Stimulated activated CD4-positive, alpha-beta T cell treated with anti-CD3 and anti-CD28 coated beads, Interleukin-2, amount 100 ng/mL, for 48 hours (primary cell): Measurements from ENCODE around the gene RAB34.

Source experiments
- DNase-seq, 2 donors: peaks; one replicate each; pipeline ENCODE4 v3.0.0-alpha.2; 2020

RAB34 gene, protein sequence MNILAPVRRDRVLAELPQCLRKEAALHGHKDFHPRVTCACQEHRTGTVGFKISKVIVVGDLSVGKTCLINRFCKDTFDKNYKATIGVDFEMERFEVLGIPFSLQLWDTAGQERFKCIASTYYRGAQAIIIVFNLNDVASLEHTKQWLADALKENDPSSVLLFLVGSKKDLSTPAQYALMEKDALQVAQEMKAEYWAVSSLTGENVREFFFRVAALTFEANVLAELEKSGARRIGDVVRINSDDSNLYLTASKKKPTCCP

DNA sequence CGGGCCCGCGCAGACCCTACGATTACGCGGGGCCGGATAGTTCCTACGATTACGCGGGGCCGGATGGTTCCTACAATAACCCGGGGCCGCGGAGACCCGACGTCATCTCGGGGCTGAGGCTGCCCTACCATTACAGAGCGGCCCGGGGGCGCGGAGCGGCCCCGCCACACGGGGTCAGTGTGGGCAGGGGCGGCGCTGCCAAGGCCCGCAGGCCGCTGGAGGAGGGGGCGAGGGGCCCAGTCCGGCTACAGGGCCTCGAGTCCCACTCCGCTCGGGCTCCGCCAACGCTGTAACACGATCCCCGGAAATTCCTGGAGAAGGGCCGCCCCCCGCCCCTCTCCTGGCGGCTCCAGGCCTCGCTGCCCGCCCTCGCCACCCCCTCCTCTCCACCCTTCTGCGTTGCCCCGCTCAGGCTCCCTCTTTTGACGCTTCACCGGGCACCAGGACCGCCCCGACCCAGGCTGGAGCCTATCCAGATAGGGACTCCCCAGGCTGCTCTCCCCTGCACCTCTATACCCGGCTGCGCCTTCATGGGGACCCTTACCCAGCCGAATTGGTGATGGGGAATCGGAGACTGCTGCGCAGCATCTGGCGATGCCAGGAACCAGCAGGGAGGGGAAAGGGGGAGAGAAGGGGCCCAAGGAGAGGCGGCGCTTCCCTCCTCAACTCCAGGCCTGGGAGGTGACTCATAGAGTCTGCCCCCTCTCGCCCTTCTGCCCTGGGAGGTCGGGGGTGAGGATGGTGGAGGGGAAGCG lies at the start of gene RAB34:
TSS of gene RAB34 (minus strand) at position 291 of the 755 bp plus-strand sequence. CDS start 602 bp downstream, outside the sequence.
- no peak for DNase-seq

DNA sequence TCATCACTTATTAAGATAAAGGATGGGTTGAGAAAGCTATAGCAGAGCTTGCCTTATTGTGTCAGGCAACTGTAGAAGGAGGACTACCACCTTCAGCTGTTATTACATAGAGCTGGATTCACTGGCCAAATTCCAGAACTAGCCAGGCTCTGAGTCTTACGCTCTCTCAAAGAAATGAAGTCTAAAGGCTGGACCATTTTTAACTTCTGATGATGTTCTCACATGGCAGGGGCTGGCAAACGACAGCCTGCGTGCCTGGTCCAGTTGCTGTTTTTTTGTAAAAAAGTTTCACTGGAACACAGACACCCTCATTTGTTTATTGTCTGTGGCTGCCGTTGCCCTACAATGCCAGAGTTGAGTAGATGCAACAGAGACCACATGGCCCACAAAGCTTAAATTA lies 47.4 kb upstream of the RAB34 start:
- no peak for DNase-seq

DNA sequence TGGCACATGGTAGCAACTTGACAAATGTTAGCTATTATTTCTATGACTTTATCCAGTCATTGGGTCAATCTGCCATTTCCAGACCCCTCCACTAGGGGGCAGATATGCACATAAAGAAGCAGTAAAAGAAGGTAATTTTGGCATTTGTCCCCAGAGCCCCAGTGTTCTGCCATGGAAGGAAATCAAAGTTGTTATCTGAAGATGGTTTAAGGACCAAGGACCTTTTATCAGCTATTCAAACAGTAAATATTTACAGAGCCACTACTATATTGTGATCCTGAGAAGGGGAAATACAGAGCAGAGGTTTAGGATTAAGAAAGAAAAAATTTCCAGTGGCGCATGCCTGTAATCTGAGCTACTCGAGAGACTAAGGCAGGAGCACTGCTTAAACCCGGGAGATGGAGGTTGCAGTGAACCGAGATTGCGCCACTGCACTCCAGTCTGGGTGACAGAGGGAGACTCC lies 46.2 kb upstream of the RAB34 start:
- peak; percentile 66 to 75 for DNase-seq

DNA sequence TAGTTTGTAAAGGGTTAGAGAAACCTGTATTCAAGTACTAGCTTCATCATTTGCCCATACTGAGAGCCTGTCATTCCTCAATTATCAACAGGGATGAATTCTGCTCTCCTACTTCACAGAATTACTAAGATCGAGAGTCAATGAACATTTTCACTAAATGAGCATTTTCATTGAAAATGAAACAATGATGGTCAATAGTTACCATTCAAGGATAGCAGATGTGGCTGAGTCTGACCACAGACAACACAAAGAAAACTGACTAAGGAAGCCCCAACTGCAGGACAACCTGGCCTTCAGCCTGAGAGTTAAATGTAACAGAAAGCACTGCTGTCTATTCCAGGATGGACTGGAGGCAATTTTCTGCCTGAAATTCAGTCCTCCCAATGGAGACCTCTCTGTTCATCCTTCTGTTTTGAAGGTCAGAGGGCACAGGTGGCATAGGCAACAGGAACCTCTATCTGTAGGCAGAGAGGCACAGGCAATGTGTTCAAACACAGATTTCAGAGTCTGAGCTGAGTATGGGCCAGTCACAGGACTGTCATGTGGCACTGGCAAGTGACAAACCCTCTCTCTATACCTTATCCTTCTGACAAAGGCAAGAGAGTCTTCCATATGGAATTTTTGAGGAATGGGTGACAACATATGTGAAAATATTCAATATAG lies 45.6 kb upstream of the RAB34 start:
- no peak for DNase-seq

DNA sequence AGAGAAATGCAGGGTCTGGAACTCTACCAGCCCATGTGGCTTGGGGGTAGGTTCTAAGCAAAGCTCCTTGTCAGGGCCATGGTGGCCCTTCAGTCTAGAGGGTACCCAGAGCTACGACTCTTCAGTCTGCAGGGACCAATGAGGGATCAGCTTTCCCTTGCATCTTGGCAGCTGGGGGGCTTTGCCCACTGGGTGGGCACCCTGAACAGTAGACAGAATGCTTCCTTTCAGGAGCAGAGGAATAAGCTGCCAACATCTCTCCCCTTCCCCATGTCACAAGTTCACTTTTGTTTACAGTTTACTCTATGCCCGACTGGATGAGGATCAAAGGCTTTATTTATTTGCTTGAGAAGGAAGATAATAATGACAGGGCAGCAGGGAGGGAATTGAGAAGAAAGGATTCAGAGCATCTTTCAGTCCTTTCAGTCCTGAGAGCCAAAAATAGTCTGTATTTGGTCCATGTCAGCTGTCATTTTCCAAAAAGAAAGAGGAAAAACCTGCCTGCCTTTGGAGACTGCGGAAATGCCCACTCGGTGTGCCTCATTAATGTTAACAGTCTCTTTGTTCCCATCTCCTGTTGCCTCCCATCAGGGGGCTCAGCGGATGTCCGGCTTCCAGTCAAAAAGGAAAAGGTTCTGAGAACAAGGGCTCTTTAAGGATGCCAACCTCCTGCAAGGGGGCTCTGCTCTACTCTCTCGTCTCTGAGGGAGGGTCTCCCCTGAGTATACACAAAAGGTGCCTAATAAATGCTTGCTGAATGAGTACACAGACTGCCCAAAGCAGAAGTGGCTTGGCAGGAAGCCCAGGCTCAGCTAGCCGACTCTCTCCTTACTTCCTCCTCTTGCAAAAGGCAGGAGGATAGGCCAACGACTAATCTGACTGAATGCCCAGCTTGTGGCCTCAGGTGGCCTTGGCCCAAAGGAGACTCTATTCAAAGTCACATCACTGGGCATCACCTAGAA lies 43.2 kb upstream of the RAB34 start:
- DNase-seq: no peak

DNA sequence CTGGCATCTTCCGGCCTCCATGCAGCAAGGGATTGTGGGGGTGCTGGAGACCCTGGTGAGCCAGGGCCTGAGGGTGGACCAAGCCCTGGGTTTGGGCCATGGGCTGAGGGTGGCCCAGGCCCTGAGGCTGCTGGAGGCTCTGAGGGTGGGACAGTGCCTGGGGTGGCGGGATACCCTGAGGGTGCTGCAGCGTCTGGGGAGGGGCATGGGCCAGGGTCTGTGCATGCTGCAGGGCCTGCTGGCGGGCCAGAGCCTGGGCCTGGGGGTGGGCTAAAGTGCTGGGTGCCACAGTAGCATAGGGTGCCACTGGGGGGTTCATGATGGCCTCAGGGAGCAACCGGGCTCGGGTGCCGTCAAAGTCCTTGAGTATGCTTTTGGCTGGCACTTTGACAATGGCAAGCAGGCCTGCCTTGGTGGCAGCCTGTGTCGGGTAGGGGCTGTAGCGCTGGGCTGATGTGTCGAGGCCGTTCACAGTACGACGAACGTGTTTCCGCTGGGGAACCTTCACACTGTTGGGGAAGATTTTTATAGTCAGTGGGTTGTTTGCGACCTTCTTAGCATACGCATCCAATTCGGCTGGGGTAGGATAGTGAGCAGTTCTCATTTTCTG lies 41.7 kb upstream of the RAB34 start:
- no peak for DNase-seq

DNA sequence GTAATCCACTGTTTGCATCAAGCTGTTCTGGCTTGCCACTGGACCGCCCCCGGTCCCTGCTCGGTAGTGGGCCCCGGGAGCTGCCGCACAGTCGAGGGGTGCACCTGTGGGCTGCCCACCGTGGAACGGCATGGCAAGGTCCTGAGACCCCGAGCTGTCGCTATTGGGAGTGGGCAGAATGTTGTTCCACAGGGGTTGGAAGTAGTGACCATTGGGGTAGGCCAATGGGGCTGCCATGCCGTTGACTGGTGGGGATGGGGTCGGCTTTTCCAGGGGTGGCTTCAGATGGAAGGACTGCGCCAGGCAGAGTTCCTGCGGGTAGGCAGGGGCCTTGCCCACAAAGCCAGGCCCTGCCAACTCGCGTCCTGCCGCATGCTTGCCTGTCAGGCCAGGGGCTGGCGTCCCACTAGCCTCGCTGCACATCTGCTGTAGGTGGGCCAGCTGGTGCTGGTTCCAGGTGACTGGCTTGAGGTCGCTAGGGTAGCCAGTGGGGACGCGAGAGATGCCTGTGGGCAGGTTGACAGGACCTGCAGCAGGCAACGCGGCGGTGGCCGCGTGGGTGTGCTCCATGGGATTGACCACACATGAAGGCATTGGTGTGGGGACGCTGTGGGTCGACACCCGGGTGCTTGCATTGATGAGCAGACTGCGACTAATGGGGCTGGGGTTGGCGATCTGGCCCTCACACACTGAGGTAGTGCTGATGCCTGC lies 40.9 kb upstream of the RAB34 start:
- DNase-seq: no peak

DNA sequence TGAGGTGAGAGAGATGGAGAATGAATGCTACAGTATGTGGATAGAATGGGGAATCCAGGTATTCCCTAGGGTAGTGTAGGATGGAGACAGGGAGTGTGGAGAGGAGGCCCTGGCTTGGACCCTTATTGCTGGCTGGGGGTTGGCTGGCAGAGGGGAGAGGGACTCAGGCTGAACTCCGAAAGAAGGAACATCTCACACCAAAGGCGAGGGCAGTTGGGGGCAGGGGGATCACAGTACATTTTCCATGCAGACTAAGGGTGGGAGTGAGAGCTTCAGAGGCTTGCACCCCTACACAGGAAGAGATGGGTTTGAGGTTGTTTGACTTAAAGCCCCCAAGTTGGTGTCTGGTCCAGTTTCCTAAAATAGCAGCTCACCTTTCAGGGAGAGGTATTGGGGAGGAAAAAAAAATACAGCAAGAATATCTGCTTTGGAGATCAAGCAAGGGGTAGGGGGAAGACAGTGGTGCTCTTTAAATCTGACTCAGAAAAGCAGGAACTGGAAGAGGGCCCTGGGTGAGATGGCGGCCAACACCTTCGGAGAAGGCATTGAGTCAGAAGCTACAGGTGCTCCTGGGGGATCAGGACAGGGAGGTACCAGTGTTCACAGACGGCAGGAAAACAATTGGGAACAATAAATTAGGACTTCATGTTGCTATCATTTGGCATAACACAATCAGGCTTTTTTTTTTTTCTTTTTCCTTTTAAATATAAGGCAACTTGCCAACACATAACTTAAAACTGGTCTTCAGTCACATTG lies 38.6 kb upstream of the RAB34 start:
- no peak for DNase-seq

DNA sequence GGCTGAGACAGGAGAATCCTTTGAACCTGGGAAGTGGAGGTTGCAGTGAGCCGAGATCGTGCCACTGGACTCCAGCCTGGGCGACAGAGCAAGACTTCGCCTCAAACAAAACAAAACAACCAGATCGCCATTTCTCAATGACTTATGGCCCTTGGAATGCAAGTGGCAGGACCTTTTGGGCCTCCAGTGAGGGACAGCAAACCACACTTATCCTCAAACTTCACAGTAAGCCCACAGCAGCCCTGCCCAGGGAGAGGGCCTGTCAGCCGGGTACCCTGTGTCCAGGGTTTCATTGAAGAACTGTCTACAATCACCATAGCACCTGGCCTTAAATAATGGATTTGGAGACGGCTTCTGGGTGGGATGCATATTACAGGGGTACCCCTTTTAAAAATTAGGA lies 37.8 kb upstream of the RAB34 start:
- DNase-seq: no peak

DNA sequence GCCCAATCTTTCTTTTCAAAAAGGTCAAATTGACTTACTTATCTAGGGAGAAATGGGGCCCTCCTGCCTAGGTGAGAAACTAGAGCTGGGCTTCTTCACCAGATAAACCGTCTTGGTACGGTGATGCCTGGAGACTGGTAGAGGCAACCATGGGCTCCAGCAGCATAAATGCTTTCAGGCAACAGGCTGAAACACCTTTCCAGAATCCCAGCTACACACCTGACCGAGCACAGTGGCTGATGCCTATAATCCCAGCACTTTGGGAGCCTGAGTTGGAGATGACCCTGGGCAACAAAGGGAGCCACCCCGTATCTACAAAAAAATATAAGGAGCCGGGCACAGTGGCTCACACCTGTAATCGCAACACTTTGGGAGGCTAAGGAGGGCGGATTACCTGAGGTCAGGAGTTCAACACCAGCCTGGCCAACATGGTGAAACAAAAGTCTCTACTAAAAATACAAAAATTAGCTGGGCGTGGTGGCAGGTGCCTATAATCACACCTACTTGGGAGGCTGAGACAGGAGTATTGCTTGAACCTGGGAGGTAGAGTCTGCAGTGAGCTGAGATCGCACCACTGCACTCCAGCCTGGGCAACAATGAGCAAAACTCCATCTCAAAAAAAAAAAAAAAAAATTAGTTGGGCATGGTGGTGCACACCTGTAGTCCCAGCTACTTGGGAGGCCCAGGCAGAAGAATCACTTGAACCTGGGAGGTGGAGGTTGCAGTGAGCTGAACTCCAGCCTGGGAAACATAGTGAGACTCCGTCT lies 34.1 kb upstream of the RAB34 start:
- DNase-seq: no peak

DNA sequence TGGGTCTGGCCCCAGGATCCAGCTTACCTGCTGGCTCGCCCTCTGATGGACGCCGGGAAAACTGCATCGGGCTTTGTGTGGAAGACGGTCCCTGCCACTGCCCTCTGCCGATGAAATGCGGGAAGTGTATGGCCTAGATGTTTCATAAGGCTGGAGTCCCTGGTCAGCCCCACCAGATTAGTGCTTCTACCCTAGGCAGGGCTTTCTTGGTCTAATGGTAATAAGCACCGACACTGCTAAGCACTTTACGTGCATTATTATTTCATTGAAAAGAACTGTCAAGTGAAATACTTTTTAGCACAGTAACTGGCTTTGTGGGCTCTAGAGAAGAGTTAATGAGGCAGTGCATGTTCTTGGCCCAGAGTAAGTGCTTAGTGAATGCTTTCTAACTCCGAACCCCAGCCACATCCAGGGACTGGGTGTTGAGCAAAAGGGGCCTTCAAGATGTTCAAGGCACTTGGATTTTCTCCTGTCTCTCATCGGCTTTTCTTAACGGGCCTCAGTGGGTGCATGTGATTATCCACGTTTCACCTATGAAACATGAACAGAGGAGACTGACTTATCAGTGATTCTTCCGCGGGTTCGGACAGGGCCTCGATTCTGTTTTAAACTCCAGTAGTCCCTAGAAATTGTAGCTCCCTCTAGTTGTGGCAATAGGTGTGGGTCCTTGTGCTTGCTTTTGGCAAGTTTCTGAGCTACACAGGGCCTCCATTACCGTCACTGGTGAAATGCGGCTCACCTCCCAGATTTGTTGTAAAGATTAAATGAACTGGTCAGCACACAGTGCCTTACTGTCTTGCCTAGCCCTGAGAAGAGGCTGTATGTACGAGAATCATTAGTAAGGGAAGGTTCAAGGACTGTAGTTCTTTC lies 32.7 kb upstream of the RAB34 start:
- DNase-seq: peak; percentile 87 to 90

DNA sequence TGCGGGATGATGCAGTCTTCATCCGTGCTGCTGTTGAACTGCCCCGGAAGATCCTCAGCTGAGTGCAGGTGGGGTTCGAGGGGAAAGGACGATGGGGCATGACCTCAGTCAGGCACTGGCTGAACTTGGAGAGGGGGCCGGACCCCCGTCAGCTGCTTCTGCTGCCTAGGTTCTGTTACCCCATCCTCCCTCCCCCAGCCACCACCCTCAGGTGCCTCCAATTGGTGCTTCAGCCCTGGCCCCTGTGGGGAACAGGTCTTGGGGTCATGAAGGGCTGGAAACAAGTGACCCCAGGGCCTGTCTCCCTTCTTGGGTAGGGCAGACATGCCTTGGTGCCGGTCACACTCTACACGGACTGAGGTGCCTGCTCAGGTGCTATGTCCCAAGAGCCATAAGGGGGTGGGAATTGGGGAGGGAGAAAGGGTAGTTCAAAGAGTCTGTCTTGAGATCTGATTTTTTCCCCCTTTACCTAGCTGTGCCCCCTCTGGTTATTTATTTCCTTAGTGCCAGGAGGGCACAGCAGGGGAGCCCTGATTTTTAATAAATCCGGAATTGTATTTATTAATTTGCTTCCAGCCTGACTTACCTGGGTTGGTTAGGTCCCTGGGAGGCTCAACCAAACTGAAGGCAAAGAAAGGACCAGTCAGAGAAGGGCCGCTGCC lies 32.0 kb upstream of the RAB34 start:
- DNase-seq: no peak

DNA sequence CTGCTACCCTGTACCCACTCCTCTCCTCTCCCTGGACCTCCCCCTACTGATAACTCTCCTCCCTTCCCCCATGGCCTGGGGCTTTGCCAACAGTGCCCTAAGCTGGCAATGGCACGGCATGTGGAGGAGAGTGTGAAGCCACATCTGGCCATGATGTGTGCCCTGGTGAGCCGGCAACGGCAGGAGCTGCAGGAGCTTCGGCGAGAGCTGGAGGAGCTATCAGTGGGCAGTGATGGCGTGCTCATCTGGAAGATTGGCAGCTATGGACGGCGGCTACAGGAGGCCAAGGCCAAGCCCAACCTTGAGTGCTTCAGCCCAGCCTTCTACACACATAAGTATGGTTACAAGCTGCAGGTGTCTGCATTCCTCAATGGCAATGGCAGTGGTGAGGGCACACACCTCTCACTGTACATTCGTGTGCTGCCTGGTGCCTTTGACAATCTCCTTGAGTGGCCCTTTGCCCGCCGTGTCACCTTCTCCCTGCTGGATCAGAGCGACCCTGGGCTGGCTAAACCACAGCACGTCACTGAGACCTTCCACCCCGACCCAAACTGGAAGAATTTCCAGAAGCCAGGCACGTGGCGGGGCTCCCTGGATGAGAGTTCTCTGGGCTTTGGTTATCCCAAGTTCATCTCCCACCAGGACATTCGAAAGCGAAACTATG lies 31.3 kb upstream of the RAB34 start:
- no peak for DNase-seq

DNA sequence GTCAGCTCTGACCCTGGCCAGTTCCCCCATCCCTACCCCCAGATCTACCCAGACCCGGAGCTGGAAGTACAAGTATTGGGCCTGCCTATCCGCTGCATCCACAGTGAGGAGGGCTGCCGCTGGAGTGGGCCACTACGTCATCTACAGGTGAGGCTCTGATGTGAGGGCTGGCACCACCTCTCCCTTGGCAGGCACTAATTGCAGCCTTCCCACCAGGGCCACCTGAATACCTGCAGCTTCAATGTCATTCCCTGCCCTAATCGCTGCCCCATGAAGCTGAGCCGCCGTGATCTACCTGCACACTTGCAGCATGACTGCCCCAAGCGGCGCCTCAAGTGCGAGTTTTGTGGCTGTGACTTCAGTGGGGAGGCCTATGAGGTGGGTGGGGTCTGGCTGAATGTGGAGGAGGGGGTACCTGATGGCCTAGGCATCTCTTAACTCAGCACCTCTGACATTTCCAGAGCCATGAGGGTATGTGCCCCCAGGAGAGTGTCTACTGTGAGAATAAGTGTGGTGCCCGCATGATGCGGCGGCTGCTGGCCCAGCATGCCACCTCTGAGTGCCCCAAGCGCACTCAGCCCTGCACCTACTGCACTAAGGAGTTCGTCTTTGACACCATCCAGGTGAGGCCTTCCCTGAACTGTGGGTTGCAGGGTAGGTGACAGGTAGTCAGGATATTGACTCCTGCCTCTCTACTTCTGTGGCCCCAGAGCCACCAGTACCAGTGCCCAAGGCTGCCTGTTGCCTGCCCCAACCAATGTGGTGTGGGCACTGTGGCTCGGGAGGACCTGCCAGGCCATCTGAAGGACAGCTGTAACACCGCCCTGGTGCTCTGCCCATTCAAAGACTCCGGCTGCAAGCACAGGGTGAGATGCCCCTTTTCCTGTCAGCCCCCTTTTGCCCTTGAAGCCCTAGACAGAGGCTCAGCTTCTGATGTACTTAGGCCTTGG lies 30.4 kb upstream of the RAB34 start:
- DNase-seq: no peak

DNA sequence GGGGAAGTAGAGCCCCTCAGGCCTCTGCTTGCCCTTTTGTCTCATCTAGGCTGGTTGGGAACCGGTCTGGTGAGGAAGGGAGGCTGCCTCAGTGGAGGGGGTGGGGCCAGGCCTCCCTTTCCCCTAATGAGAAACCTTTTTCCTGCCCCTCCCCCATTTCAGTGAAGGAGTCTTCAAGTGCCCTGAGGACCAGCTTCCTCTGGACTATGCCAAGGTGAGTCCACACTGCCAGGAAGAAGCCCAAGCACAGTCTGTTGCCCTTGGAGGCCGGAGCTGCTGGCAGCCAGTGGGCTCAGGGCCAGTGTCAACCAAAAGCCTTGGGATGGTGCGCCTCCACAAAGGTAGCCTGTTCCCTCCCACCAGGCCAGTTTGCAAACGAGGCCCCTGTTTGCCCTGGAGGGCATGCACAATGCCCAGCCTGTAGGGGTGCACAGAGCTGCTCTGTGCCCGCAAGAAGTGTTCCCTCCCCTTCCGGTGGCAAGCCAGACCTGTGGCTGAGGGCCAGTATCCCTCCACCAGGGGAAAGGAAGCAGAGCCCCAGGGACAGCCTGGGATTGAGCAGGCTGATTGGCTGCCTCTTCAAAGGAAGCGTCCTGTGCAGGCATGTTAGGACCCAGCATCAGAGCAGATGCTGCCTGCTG lies 29.5 kb upstream of the RAB34 start:
- DNase-seq: no peak

DNA sequence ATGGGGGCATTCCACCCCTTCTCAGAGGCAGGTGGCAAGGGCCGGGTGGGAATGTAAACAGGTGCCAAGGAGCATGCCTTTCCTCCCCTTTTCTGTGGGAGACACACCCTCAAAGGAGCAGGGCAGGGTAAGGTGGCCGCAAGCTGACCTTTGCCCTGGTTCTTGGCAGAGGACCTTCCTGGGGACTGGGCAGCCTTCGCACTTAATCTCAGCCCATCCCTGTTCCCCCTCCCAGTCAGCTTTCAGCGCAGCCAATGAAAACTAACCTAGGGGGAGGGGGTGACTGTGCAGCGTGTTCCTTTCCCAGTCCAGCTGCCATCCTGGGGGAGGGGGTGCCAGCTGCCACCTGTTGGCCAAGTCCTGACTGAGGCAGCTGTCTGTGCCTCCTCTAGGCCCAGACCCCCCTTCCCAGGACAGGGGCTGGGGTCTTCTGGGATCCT lies 29.0 kb upstream of the RAB34 start:
- no peak for DNase-seq
